Activated T-cell treated with anti-CD3 and anti-CD28 coated beads, Interleukin-2, amount 50 U/mL, for 1 hour (primary cell): ENCODE measurements around the gene ALG6.
A peak's percentile ranks its signal among the peaks of the same experiment; 100 is the strongest.
"Not testable (repeated sequence)": the region's sequence is repeated elsewhere in the genome, so short reads cannot be mapped to it uniquely, and the experiment has no call there.

Source experiments
- DNase-seq: peaks from one replicate; pipeline ENCODE4 v3.0.0-alpha.2; 2020

Gene ALG6

GRCh38 chr1:63328781-63329180 is 38.6 kb upstream of the ALG6 start:
- no peak for DNase-seq

GRCh38 chr1:63329621-63330330 is 37.7 kb upstream of the ALG6 start:
- DNase-seq = peak; percentile 28

- no peak for DNase-seq
Observed at GRCh38 chr1:63330331-63330916, 37.0 kb upstream of the ALG6 start.

- no peak for DNase-seq
Observed at GRCh38 chr1:63342402-63342801, 25.0 kb upstream of the ALG6 start.

GRCh38 chr1:63343922-63344321 is 23.5 kb upstream of the ALG6 start:
- DNase-seq = no peak

- DNase-seq = no peak
Observed at GRCh38 chr1:63350320-63350719, 17.1 kb upstream of the ALG6 start.

GRCh38 chr1:63352736-63353135 is 14.7 kb upstream of the ALG6 start:
- DNase-seq = no peak

GRCh38 chr1:63356234-63356633 is 11.2 kb upstream of the ALG6 start:
- DNase-seq = not testable (repeated sequence)

- no peak for DNase-seq
Observed at GRCh38 chr1:63359561-63359960, 7.9 kb upstream of the ALG6 start.

GRCh38 chr1:63362073-63362472 is 5.4 kb upstream of the ALG6 start:
- no peak for DNase-seq

GRCh38 chr1:63362578-63362977 is 4.8 kb upstream of the ALG6 start:
- DNase-seq = no peak

- no peak for DNase-seq
Observed at GRCh38 chr1:63363014-63363413, 4.4 kb upstream of the ALG6 start.

- no peak for DNase-seq
Observed at GRCh38 chr1:63366908-63367214, 566 bp upstream of the ALG6 start.

- no peak for DNase-seq
Observed at GRCh38 chr1:63368131-63368530, 704 bp downstream of the ALG6 start.

GRCh38 chr1:63379583-63379982 is 12.2 kb downstream of the ALG6 start:
- no peak for DNase-seq

GRCh38 chr1:63381741-63382140 is 14.3 kb downstream of the ALG6 start:
- DNase-seq = no peak

- DNase-seq = no peak
Observed at GRCh38 chr1:63401945-63402344, 34.5 kb downstream of the ALG6 start.

- DNase-seq = no peak
Observed at GRCh38 chr1:63403386-63403785, 36.0 kb downstream of the ALG6 start.

GRCh38 chr1:63405021-63405420 is 37.6 kb downstream of the ALG6 start:
- no peak for DNase-seq

GRCh38 chr1:63405987-63406386 is 38.6 kb downstream of the ALG6 start:
- no peak for DNase-seq

GRCh38 chr1:63407002-63407401 is 39.6 kb downstream of the ALG6 start:
- DNase-seq = no peak

- no peak for DNase-seq
Observed at GRCh38 chr1:63408331-63408730, 40.9 kb downstream of the ALG6 start.

- no peak for DNase-seq
Observed at GRCh38 chr1:63411066-63411465, 43.6 kb downstream of the ALG6 start.

GRCh38 chr1:63413394-63413793 is 46.0 kb downstream of the ALG6 start:
- DNase-seq = no peak

- DNase-seq = no peak
Observed at GRCh38 chr1:63414691-63415365, 47.4 kb downstream of the ALG6 start.
